GM19324 (cell line): ENCODE data around the gene QDPR.
"Not testable (repeated sequence)": the region's sequence is repeated elsewhere in the genome, so short reads cannot be mapped to it uniquely, and the experiment has no call there.

ENCODE experiments used
- ATAC-seq: cut with Tn5 transposase; IDR thresholded peaks from one replicate; pipeline ENCODE4 v1.9.1; 2021; ENCODE audit warnings: mild to moderate bottlenecking, moderate library complexity; ENCODE audit not compliant: unreplicated experiment, low FRiP score

QDPR gene

GRCh38 chr4:17442477-17442876 is 69.4 kb downstream of the QDPR start:
- not testable (repeated sequence) for ATAC-seq

GRCh38 chr4:17437396-17437795 is 74.5 kb downstream of the QDPR start:
- ATAC-seq: no peak

GRCh38 chr4:17436750-17437090 is 75.2 kb downstream of the QDPR start:
- ATAC-seq: no peak
